NCI-H187 treated with DMSO at 0.1 percent for 48 hours (cell line): ENCODE measurements around the gene COL17A1.

Experiments
- DNase-seq: peaks from one replicate; lab custom pipeline; 2025; lab: John Stamatoyannopoulos, UW

Gene COL17A1

GRCh38 chr10:104096692-104097091 lies 11.0 kb upstream of the COL17A1 start:
- no peak for DNase-seq

DNA sequence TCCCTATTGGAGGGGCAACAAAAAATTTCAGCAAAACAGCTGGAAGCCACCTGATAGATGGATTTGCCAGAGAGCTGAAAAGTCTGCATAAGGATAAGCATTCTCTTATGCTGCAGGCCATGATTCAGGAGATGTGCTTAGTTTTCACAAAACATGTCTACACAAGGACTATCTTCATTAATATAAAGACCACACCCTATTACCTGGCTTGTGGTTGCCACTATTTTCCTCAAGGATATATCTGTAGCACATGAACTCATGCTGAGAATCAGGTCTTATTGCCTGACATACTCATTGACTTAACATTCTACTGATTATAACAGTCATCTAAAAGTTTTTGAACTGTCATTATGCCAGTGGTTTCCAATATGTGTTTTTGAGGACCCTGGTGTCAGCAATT lies 7.1 kb upstream of the COL17A1 start:
- DNase-seq: no peak

- no peak for DNase-seq
Observed at GRCh38 chr10:104090611-104091010, 4.9 kb upstream of the COL17A1 start.

- DNase-seq: no peak
Observed at GRCh38 chr10:104089621-104090020, 3.9 kb upstream of the COL17A1 start.

- DNase-seq: no peak
Observed at GRCh38 chr10:104088239-104088638, 2.6 kb upstream of the COL17A1 start.

DNA sequence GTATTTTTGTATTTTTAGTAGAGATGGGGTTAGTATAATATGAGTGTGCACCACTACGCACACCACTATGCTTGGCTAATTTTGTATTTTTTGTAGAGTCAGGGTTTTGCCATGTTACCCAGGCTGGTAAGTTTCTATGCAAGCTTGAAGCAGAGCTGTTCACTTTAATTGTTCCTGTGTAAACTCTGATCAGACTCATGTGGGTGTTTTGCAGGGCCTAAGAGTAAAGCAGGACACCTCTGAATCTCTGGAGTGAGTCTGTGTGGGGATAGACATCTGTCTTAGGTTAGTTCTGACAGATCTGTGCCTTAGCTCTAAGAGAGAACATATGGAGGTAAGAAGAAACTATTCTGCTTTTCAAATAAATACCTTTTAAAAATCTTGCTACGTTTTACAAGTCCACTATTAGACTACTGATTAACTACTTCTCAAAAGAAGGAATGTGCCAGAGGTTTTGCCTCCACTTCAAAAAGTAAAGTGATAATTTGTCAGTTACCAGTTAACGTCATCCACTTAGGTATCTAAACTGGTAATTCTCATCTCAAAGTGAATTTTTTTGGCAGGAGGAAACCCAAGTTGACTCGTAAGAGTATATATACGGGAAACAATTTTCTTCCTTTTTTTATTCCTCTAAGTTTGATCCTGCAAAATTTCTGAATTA lies 1.1 kb downstream of the COL17A1 start:
- DNase-seq: no peak

DNA sequence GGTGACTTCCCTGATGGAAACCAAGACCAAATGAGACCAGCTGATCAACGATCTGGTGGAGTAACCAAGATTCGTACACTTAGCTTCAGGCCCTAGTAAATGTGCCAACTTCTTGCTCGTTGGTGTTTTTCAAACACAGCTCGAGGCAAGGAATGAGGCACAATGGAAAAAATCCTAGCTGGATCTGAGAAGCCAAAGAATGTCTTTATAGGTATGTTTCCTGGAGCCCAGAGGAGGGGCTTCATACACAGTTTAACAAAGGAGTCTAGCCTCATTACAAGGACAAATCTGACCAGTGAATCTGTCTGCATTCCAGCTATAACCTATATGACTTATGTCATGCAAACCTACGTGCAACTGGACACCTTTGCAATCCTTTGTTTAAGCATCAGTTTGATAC lies 3.7 kb downstream of the COL17A1 start:
- DNase-seq: no peak

DNA sequence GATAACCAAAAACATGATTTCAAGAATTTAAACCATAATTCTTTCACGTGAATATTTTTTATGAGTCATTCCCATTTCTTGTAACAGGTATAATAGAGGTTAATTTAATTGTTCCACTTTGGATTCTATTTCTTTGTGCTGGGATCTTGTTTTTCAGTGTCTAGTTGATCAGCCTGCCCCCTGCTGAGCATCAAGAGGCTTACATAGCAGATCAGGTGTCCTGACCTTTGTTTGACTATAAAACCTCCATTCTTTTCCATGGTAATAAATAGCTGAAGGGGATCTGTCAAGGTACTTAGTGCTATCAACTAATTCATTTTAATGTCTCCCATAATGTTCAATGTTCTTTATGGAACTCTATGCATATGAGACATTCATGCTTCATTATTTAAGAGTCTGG lies 4.9 kb downstream of the COL17A1 start:
- DNase-seq: no peak

GRCh38 chr10:104077663-104078151 lies 8.0 kb downstream of the COL17A1 start:
- no peak for DNase-seq

- no peak for DNase-seq
Observed at GRCh38 chr10:104077247-104077646, 8.4 kb downstream of the COL17A1 start.

- peak; percentile 14 for DNase-seq
Observed at GRCh38 chr10:104076743-104077160, 8.9 kb downstream of the COL17A1 start.

DNA sequence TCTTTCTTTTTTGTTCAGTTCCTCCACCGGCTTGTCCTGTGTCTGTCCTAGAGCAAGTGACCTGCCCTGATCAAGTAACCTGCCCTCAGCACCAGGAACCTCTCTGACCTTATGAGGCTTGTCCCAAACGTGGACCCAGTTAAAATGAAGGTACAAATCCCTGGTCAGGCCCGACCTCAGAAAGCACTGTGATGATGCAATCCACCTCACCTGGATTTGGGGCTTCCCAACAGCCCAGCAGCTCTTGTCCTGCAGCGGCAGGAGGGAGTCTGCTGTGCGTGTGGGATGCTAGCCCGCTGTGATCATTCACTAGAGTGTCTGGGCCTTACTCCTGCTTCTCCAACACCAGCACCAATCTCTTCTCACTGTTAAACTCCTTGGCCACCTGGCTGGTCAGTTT lies 11.2 kb downstream of the COL17A1 start:
- DNase-seq: no peak

- DNase-seq: no peak
Observed at GRCh38 chr10:104072786-104073185, 12.9 kb downstream of the COL17A1 start.

GRCh38 chr10:104069613-104070012 lies 16.1 kb downstream of the COL17A1 start:
- DNase-seq: no peak

DNA sequence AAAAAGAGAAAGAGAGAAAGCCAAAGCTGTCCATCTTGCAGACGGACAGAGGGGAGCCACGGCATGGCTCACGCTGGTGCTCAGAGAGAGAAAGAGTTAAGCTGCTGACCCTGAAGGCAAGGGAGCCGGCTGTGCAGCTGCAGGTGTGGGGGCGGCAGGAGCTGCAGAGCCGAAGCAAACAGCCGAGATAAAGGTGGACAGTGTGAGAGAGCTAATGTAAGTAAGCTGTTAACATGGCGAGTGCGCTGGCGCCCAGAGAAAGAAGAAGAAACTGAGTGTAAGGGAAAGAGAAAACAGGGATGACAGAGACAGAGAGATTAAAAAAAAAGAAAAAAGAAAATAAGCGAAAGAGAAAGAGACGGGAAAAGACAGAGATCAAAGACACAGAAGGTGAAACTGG lies 18.2 kb downstream of the COL17A1 start:
- no peak for DNase-seq

DNA sequence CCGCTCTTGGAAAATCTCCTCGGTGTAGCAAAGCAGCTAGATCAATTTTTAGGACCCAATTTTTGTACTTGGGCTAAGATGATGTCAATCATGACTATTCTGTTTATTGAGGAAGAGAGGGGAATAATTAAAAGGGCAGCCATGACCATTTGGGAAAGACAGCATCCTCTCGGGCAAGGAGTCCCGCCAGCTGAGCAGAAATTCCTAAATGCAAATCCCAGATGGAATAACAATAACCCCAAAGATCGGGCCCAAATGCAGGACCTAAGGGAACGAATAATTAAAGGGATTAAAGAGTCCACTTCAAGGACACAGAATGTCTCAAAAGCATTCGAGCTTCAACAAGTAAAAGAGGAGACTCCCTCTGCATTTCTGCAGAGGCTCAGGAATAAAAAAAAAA lies 18.7 kb downstream of the COL17A1 start:
- DNase-seq: no peak

- DNase-seq: no peak
Observed at GRCh38 chr10:104065748-104066147, 19.9 kb downstream of the COL17A1 start.

- DNase-seq: no peak
Observed at GRCh38 chr10:104061196-104061595, 24.5 kb downstream of the COL17A1 start.

DNA sequence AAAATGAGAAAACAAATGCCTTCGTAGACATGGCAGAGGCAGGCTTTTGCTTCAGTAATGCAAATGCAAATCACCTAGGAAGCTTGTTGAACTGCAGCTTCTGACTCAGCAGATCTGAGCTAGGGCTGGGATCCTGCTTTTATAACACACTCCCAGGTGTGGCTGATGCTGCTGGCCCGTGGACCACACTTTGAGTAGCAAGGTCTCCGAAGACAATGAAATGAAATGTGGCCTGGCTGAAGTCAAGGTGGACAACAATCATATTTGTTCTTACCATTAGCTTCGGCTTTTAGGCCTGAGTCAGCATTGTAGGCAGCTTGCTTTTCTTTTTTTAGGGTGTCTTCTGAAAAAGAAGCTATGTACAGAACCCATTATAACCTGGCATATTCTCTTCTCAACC lies 26.3 kb downstream of the COL17A1 start:
- no peak for DNase-seq

GRCh38 chr10:104057717-104058116 lies 28.0 kb downstream of the COL17A1 start:
- no peak for DNase-seq

GRCh38 chr10:104056619-104057273 lies 28.9 kb downstream of the COL17A1 start:
- DNase-seq: no peak

GRCh38 chr10:104054430-104054829 lies 31.2 kb downstream of the COL17A1 start:
- DNase-seq: no peak

DNA sequence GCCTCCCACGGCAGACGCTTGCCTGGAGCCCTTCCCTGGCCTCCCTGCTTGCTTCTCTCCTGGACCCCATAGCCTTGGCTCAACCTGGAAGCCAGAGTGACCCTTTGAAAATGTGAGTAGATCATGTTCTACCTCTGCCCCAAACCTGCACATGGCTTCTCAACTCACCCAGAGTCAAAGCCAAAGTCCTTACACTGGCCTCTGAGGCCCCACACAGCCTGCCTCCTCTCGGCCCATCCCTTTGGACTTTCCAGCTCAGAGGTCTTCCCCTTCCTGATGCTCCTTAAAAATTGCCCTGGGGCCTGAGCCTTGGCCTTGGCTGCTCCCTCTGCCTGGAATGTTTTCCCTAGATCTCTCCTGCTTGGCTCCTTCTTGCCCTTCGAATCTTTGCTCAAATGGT lies 32.5 kb downstream of the COL17A1 start:
- no peak for DNase-seq

GRCh38 chr10:104052431-104052830 lies 33.2 kb downstream of the COL17A1 start:
- DNase-seq: no peak
